OCI-LY7 (cell line): ENCODE data around the gene CHST11. TPM values are rescaled to one million over a fixed set of nuclear protein-coding genes. Genes with fewer than 3 reads are reported as not detected.

Experiments
- BruUV-seq: library from RNA; stranded (reverse); fragments of 400-500 nt; replicated peaks from 2 replicates; lab custom pipeline; 2021; lab: Mats Ljungman, UMichigan
- CTCF ChIA-PET: fragments of 300-600 bp; sonication (Branson Sonifier 250); formaldehyde crosslinking; loops from one replicate; lab custom pipeline; 2022; ENCODE audit warnings: antibody characterized with exemption; ENCODE audit not compliant: unreplicated experiment; lab: Charles Lee
- POLR2A ChIA-PET: fragments of 300-600 bp; sonication (Branson Sonifier 250); formaldehyde crosslinking; loops from one replicate; lab custom pipeline; 2022; ENCODE audit warnings: antibody characterized with exemption; lab: Charles Lee
- DNase-seq: peaks from one replicate; pipeline ENCODE4 v3.0.0-alpha.2; 2015; ENCODE audit warnings: low spot score
- H2AFZ ChIP-seq: fragments of 200-600 bp; sonication (generic), shearing (Covaris generic); 2 replicates; pipeline ENCODE4 v1.6.1; 2014; ENCODE audit warnings: mild to moderate bottlenecking, antibody characterized with exemption, low read length, moderate library complexity
- H3K27ac ChIP-seq: fragments of 200-600 bp; sonication (generic); 2 replicates; pipeline ENCODE4 v1.5.1; 2014; ENCODE audit warnings: mixed run types, low read depth, mild to moderate bottlenecking, moderate library complexity, low read length, inconsistent platforms; ENCODE audit not compliant: poor library complexity, severe bottlenecking
- H3K36me3 ChIP-seq: fragments of 200-600 bp; sonication (generic); 2 replicates; pipeline ENCODE4 v1.6.1; 2014; ENCODE audit warnings: mild to moderate bottlenecking, antibody characterized with exemption, low read length, moderate library complexity, mixed read lengths; ENCODE audit not compliant: insufficient read depth
- H3K4me1 ChIP-seq: fragments of 200-600 bp; sonication (generic); 2 replicates; pipeline ENCODE4 v1.5.1; 2014; ENCODE audit warnings: mild to moderate bottlenecking, low read length; ENCODE audit not compliant: insufficient read depth, poor library complexity, severe bottlenecking
- H3K4me2 ChIP-seq: fragments of 200-600 bp; sonication (generic); 2 replicates; pipeline ENCODE4 v1.6.1; 2014; ENCODE audit warnings: mild to moderate bottlenecking, low read length
- H3K4me3 ChIP-seq: fragments of 200-600 bp; sonication (generic); 2 replicates; pipeline ENCODE4 v1.5.1; 2014; ENCODE audit warnings: mild to moderate bottlenecking, low read depth, low read length; ENCODE audit not compliant: poor library complexity, severe bottlenecking
- H3K79me2 ChIP-seq: fragments of 200-600 bp; sonication (generic); 2 replicates; pipeline ENCODE4 v1.6.1; 2016; ENCODE audit warnings: low read depth, mild to moderate bottlenecking, low read length, moderate library complexity, mixed read lengths; ENCODE audit not compliant: insufficient read depth
- H3K9me2 ChIP-seq: fragments of 200-600 bp; sonication (generic); 2 replicates; pipeline ENCODE4 v1.6.1; 2016; ENCODE audit warnings: mild to moderate bottlenecking, low read length, mixed read lengths; ENCODE audit not compliant: insufficient read depth
- H3K9me3 ChIP-seq: fragments of 200-600 bp; sonication (generic); 2 replicates; pipeline ENCODE4 v1.6.1; 2014; ENCODE audit warnings: mild to moderate bottlenecking, mixed run types, low read length, mixed read lengths
- H4K20me1 ChIP-seq: fragments of 200-600 bp; sonication (generic); 2 replicates; pipeline ENCODE4 v1.6.1; 2014; ENCODE audit warnings: mild to moderate bottlenecking, antibody characterized with exemption, low read length, moderate library complexity, mixed read lengths; ENCODE audit not compliant: insufficient read depth
- CTCF ChIP-seq: fragments of 200-600 bp; sonication (generic); conservative IDR thresholded peaks from 2 replicates; pipeline ENCODE4 v1.5.1; 2014; ENCODE audit warnings: mild to moderate bottlenecking, antibody characterized with exemption, low read length, moderate library complexity, mixed read lengths
- EZH2phosphoT487 ChIP-seq: fragments of 200-600 bp; sonication (generic); IDR thresholded peaks from 2 replicates; pipeline ENCODE4 v1.6.1; 2018; ENCODE audit warnings: low read depth, borderline replicate concordance, mild to moderate bottlenecking, mixed run types, antibody characterized with exemption, low read length, moderate library complexity, mixed read lengths
- intact Hi-C: fragments of 100-400 bp; cut with micrococcal nuclease; formaldehyde crosslinking; loops from one replicate; pipeline ENCODE4 v1.10.0; 2022; ENCODE audit not compliant: unreplicated experiment
- total RNA-seq, 2 experiments: library from RNA; depleted of rRNA in 1 of 2; stranded (reverse); fragments of >200 nt in 1 of 2; shearing (Covaris generic) in 1 of 2; gene quantifications; 2 replicates each; pipeline ENCODE4 v1.2.3, GENCODE V29; 2014 to 2022

The CHST11 gene
- total RNA-seq, 2 experiments from 2014 or later: 15.2 to 41.6 TPM

- Histone ChIP-seq H3K4me2 (peak overlapping the region; percentile 24; the same call in 1 of the 2 replicates), H3K79me2 (no peaks in the 10 kb centered on the region), H3K9me2 (no peaks in the 10 kb centered on the region), H3K4me3 (no peak overlapping the region), H3K36me3 (no peaks in the 10 kb centered on the region), H2AFZ (no peak overlapping the region), H3K27ac (no peak overlapping the region), H3K4me1 (peaks cover 58% of the 10 kb centered on the region), H3K9me3 (no peaks in the 10 kb centered on the region), H4K20me1 (no peaks in the 10 kb centered on the region)
- TF ChIP-seq CTCF (no peak), EZH2phosphoT487 (no peak)
- POLR2A ChIA-PET: no interaction called here
- no TSS peak for BruUV-seq
- DNase-seq: no peak
- intact Hi-C loops: no loop called here
- CTCF ChIA-PET: interaction anchor here (0.5 kb wide), 1 partner anchor 1793 kb away, joined by 3 read pairs; no protein-coding TSS in a partner anchor
Measured at GRCh38 chr12:104748356-104748755, 291.6 kb downstream of the CHST11 start.

GRCh38 chr12:104748790-104749189 is 292.0 kb downstream of the CHST11 start:
- no peaks in the 10 kb centered on the region for H3K36me3 ChIP-seq
- H3K9me3 ChIP-seq: no peaks in the 10 kb centered on the region
- no peak overlapping the region for H3K4me3 ChIP-seq
- DNase-seq: no peak
- no peak overlapping the region for H3K27ac ChIP-seq
- POLR2A ChIA-PET: no interaction called here
- CTCF ChIA-PET: no interaction called here
- H3K79me2 ChIP-seq: no peaks in the 10 kb centered on the region
- H3K4me1 ChIP-seq: peaks cover 54% of the 10 kb centered on the region
- H4K20me1 ChIP-seq: no peaks in the 10 kb centered on the region
- TF ChIP-seq EZH2phosphoT487: no peak
- intact Hi-C loops: no loop called here
- no TSS peak for BruUV-seq
- H2AFZ ChIP-seq: no peak overlapping the region
- peak overlapping the region; percentile 24; the same call in 1 of the 2 replicates for H3K4me2 ChIP-seq
- H3K9me2 ChIP-seq: no peaks in the 10 kb centered on the region

- Histone ChIP-seq H4K20me1 (no peaks in the 10 kb centered on the region), H3K79me2 (no peaks in the 10 kb centered on the region), H3K36me3 (no peaks in the 10 kb centered on the region), H3K9me2 (no peaks in the 10 kb centered on the region), H3K27ac (no peak overlapping the region), H3K9me3 (no peaks in the 10 kb centered on the region), H3K4me3 (no peak overlapping the region), H3K4me2 (no peak overlapping the region; the same call in 1 of the 2 replicates), H2AFZ (no peak overlapping the region), H3K4me1 (peaks cover 47% of the 10 kb centered on the region)
- intact Hi-C loops: no loop called here
- DNase-seq: no peak
- ChIA-PET POLR2A (no interaction called here), CTCF (no interaction called here)
- BruUV-seq: no TSS peak
- no peak for TF ChIP-seq CTCF
- TF ChIP-seq EZH2phosphoT487: no peak
Measured at GRCh38 chr12:104749545-104749944, 292.8 kb downstream of the CHST11 start.
